Endometrium (tissue), 2 donors: ENCODE results near the gene GPX2.
"Not testable (repeated sequence)": the region's sequence is repeated elsewhere in the genome, so short reads cannot be mapped to it uniquely, and the experiment has no call there.

Source experiments
- FAIRE-seq: peaks from 2 replicates; lab custom pipeline; 2012; peaks lifted over from hg19 to GRCh38; lab: Jason Lieb, UNC
- donor health status: control.
- donor health status: control.

Gene GPX2

DNA sequence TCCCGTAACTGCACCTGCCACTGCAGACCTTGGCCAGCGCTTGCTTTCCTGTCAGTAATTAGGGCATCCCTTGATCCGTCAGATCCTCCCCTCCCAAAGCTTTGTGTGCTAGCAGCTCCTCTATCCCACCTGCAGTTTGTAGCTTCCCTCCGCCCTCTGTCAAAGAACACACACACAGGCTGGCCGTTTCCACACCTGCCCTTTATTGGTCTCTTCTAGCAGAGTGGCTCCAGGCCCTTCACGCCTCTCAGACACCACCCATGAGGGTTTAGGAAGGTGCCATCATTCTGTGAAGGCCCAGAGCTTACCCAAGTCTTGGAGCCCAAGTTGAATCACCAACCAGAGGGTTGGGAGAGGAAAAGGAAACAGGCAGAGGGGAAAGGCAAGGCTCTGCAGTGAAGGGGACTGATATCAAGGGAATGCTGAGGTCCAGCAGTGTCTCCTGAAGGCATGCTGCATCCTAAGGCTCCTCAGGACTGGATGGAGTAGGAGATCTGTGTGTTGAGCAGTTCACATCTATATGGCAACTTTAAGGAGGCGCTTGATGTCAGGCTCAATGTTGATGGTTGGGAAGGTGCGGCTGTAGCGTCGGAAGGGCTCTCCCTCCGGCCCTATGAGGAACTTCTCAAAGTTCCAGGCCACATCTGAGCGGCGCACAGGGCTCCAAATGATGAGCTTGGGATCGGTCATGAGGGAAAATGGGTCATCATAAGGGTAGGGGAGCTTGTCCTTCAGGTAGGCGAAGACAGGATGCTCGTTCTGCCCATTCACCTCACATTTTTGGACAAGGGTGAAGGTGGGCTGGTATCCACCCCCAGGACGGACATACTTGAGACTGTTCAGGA is 3.4 kb downstream of the GPX2 start:
- no peak for FAIRE-seq

DNA sequence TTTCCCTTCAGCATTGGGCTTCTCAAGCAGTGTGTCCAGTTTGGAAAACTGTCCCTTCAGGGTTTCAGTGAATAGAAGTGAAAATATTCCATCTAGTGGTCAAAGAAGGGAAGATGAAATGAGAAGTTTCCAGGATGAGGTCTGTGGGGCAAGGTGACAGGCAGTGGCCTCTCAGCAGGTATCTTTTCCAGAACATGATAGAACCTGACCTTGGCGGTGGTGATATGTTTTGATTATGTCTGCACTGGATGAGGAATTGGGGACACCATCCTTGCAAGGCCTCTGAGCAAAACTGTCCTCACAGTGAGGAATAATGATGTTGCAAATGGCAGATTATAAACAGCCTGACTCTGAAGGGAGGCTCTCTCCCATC is 4.7 kb downstream of the GPX2 start:
- no peak for FAIRE-seq

DNA sequence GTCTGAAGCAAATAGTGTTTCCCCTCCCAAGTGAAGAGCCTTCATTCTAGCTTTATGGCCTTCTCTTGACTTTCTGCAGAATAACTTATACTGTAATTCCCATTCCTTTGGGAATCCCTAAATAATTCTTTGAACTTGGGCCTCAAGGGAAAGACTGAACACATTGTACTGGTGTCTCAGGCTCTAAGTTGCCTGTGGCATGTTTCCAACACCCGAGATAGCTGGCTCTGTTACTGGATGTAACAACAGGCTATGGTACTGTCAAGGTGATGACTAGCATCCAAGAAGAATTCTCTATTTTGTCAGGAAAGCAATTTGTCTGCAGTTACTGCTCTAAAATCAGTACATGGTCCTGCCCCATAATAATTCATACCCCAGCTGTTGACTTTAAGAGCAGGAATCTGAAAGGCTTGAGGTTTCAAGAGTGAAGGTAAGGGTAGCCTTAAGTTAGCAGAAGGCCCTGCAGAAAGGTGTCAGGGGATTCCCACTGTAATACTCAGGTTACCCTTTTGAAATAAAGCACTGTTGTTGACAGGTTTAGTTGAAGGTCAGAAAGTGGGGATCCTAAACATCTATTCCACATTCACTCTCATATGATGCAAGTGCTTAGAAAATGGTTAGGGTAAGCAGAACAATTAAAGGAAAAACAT is 5.2 kb downstream of the GPX2 start:
- no peak for FAIRE-seq

DNA sequence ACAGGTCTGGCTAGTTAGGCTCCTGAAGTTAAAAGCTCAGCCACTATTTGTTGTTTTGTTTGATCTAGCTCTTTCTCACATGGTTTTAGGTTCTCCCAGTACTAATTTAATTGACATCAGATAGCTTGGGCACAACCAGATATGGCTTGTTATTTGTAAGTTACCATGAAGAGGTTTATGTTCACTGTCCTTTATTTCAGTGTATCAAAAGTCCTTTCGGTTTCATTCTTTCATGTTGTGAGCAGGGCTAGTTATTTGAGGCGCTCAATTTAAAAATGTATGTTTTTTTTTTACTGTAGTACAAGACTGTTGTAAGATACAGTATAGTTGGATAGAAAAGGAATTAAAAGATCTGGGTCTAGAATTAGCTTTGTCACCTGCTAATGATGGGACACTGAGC is 7.0 kb downstream of the GPX2 start:
- no peak for FAIRE-seq

DNA sequence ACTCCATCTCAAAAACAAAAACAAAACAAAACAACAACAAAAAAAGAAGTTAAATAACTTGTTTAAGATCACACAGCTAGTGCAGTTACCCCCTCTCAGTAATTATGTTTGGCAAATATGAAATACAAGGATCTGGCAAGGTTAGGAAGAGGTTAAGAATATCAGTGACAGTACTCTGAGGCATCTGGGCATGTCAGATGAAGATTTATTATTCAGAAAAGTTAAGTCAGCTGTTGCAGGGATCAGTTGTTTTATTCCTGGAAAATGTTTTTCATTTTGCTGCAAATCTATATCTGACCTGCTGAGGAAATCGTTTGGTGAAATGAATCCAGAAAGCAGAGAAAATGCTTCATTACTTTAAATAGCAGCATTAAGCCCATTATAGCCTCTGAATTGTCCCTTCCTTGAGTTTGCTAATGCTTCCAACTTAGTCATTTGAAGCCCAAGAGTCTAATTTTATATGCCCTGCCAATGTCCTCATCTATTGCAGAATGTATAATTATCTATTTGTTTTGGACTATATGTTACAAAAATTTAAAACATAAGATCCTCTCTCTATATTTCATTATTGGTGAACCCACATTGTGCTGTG is 8.1 kb downstream of the GPX2 start:
- no peak for FAIRE-seq

DNA sequence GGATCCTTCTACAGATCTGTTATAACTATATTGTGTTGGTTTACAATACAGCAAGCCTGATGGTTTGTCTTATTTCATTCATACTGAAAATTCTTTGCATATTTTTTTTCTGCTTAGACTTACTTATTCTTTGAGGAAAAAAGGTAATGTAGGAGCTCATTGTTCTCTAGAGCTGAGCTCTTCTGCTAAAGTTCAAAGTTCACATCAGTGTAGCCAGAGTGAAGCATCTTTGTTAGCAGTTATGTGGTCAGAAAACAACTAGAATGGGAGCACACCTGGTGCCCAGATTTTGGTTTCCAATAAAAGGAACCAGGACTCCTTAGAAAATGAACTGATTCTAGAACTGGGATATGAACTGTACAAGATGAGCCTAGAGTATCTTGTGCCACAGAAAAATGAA is 10.3 kb downstream of the GPX2 start:
- no peak for FAIRE-seq

DNA sequence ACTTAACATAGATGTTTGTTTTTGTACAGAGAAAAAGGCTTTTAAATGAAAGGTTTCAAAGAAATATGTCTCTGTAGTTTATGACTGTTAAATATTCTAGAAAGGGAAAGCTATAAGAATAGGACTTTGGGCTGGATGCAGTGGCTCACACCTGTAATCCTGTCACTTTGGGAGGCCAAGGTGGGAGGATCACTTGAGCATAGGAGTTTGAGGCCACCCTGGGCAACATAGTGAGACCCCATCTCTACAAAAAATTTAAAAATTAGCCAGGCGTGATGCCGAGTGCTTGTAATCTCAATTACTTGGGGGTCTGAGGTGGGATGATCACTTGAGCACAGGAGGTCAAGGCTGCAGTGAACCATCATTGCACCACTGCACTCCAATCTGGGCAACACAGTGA is 11.4 kb downstream of the GPX2 start:
- no peak for FAIRE-seq

DNA sequence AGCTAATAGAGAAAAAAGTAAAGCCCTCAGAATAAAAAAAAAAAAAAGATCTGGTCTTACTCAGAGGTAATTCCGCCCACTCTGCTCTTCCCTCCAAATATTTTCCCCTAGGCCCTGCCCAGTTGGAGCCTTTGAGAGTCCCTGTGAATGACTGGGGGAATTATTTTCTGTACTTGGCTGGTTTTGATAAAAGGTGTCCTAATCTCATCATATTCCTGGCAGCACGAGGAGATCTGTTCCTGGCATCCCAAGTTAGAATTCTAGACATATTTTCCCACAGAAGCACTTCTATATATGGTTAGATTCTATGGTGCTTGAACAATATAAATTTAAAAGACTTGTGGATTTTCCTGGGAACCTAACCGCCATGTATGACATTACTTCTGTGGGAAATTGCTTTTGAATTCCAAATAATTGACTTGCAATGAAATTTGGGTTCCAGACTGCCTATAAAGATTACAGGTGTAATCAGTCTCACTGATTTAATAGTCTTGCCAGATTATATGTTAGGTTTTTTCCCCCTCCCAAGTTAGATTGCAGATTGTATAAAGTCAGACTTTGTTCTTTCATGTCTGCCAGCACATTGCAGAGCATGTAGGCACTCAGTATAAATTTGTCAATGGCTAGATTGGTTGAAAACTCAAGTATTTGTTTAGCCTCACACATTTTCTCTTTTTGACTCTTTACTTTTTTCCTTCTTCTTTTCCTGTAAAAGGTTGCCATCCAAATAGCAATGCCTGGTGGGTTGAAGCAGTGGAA is 12.3 kb downstream of the GPX2 start:
- FAIRE-seq, result no peak

DNA sequence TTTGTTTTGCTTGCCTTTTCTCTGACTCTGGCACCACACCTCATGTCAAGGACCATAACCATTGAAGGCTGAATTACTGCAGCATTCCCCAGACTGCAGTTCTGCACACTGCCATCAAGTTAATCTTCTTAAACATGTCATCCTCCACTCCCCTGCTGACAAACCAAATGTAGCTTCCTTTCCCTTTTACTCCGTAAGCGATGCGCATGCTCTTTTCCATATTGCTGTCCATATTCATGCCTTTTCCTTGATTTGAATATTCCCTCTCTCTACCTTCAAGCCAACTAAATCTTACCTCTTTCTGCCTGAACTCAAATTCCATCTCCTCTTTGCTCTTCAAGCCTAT is 13.6 kb downstream of the GPX2 start:
- no peak for FAIRE-seq

DNA sequence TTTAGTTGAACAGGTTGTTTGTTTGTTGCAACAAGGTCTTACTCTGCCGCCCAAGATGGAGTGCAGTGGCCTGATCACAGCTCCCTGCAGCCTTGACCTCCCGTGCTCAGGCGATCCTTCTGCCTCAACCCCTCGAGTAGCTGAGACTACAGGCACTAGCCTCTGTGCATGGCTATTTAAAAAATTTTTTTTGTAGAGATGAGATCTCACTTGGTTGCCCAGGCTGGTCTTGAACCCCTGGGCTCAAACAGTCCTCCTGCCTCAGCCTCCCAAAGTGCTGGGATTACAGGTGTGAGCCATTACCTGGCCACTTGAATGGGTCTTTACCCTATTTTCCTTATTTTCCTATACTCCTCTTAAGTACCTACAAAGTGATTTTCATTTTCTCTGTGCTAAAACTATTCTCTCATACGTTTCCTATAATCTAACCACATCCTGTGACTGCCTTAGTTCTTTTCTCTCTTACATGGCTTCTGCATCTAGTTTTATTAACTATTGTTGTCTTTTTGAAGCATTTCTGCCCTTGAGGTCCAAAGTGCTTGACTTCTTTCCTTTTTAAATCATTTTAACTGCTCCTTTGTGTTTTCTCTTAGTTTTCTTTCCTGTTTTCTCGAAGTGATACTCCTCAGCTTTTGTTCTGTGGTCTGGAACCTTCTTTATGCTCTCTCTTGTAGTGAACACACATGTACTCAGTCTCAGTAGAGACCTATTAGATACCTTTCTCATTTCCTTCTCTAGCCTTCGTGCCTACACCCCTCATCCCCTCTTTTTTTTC is 14.1 kb downstream of the GPX2 start:
- no peak for FAIRE-seq

DNA sequence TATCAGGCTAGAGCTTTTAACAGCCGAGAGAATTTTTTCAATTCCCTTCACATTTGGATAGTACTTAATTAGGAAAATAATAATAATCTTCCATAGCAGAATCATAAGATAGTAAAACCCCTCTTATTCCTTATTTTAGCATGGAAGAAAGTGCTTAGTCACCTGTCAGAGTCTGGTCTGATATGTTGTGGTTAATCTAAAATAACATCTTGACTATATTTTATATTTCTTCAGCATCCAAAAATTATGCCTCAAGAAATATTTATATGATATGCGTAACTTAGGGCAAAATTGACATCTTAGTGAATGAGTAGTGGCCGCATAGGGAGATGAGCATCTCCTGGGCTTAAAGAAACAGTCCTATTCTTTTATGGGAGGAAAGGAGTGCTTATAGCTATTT is 15.5 kb downstream of the GPX2 start:
- no peak for FAIRE-seq

DNA sequence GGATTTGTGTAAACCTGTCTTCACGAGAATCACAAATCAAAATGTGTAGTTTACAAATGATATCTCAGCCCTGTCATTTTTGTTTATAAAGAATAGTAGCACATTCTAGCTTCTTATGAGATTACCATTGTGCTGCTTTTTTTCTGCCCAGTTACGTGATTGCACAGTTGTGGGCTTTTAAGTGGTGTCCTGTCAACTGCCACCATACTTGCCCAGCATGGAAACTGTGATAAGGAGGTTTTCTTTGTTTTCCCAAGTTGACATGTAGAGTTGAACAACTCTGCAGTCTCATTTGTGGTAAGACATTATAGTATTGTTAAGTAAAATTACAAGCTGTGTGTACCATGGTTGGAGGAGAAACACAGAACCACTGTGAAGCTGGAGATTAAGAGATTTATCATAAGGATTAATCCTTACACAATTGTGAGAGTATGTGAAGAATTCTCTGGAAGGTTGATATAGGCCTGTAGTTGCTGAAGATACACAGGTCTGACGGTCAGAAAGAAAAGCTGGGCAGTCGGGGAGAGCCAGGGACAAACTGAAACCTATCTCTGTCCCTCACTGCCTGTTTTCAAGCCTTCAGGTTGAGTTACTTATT is 16.0 kb downstream of the GPX2 start:
- no peak for FAIRE-seq

DNA sequence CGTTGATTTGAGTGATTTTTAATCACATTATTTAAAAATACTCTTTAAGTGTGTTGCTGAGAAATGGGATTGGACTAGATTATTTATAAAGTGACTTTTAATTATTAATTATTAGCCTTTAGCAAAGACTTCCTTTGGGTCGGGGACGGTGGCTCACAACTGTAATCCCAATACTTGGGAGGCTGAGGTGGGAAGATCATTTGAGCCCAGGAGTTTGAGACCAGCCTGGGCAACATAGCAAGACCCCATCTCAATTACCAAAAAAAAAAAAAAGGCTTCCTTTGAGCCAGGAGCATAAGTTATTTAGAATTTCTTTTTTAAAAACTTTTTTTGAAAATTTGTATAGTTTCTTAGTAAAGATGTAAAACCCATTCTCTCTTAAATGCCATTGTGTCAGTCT is 19.5 kb downstream of the GPX2 start:
- FAIRE-seq, result no peak

DNA sequence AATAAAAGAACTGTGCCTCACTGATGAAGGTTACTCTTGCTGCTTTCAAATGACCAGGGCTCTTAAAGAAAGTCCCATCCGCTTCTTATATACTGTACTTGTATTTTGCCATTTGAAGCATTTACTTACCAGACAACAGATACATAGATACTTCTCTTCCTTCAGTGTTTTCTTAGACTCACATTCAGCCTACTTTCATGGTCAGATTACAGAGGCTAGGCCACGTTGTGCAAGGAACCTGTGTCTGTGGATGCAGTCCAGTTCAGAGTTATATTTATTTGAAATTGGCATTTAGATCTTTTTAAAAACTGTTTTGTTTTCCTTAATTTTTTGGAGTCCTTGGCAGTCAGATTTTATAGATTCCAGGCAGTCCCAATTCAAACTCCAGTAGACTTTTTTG is 22.1 kb downstream of the GPX2 start:
- no peak for FAIRE-seq

DNA sequence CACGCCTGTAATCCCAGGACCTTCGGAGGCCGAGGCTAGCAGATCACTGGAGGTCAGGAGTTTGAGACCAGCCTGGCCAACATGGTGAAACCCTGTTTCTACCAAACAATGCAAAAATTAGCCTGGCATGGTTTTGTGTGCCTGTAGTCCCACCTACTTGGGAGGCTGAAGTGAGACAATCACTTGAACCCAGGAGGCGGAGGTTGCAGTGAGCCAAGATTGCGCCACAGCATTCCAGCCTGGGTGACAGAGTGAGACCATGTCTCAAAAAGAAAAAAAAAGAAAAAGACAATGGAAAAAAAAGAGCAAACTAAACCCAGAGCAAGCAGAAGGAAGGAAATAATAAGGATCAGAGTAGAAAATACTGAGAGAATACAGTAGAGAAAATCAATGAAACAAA is 22.9 kb downstream of the GPX2 start:
- no peak for FAIRE-seq

DNA sequence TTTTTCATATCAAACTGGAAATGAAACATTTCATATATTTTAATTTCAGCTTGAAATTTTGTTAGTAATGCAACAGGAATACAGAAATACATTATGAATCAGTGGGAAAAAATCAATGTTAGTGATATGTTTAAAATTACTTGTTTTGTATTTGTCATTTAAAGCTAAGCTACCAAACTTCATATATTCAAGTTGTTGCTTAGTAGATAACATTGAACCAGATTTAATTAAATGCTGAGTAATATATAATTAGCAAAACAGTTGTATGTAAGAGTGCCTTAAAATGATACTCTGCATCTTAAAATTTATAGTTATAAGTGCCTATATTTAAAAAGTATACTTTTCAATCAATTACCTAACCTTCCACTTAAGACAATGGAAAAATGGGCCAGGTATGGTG is 23.3 kb downstream of the GPX2 start:
- no peak for FAIRE-seq

DNA sequence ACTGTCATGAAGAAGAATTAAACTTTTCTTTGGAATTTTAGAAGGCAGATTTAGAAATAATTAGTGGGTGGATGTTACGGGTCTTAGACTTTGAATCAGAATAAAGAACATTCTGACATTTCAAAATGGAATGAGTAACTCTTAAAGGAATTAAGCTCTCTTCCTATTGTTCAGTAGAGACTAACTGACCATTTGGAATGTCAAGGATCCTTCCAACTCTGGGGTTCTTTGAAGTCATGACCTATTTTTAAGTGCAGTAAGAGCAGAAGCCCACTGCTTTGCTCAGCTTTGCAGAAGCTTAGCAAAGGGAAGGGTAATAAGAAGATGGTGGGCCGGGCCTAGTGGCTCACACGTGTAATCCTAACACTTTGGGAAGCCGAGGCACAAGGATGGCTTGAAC is 24.3 kb downstream of the GPX2 start:
- no peak for FAIRE-seq

DNA sequence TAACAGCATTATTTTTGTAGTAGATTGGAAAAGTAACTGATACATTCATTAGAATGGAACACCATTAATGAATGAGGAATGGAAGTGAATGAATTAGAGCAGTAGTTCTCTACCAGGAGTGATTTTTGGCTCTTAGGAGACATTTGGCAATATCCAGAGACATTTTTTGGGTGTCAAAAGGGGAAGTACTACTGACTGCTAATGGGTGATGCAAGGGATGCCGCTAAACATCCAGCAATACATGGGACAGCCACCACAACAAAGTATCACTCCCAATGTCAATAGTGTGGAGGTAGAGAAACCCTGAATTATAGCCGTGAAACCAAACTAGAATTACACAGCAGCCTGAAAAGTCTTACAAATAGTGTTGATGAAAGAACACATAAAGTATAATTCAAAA is 26.7 kb downstream of the GPX2 start:
- no peak for FAIRE-seq

DNA sequence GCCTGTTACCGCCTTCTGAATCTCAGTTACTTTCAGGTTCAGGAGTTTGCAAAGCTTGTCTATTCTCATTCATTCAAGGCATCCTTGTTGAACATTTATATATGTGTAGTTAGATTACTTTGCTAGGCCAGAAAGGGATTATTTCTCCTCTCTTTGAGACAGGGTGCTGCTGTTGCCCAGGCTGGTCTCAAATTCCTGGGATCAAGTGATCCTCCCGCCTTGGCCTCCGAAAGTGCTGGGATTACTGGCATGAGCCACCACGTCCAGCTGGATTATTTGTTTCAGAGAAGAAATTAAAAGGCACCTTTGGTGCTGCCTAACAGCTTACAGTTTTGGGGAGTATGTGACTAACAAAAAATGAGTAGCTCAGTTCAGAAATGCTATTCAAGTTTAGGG is 27.5 kb downstream of the GPX2 start:
- no peak for FAIRE-seq

DNA sequence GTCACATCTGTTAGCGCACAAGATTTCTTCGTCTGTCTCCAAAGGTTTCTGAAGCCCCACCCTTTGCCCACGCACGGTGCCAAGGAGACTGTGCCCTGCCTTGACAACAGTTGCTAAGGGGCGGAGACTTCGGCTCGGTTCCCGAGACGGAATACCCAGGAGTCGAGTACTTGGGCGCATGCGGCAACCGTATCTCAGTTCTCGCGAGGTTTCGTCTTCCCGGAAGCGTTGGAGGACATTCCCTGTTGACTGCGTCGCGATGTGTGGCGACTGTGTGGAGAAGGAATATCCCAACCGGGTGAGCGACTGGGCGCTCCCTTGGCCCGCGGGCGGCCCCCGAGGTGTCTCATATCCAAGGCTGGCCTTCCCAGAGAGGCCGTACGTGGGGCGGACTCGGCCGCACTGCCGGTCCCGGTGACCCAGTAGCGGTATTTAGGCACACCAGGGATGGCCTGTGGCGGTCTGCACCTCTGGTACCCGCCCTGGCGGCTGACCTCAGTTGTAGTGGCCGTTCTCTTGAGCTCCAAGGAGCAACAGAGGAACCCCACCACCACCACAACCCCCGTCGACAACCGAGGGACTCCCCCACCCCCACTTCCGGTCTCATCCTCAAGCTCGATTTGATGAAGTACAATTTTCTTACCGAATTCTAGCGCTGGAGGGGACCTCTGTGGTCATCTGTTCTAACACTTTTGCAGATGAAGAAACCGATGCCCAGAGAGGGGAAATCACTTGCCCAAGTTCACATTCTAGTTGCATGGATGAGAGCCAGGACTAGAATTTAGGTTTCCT is 28.1 kb downstream of the GPX2 start, which contains the start of gene CHURC1:
CHURC1 (plus strand) TSS at position 219 of the 792 bp plus-strand sequence; CDS start at position 260, 41 bp downstream.
- FAIRE-seq, result peak; percentile 31

DNA sequence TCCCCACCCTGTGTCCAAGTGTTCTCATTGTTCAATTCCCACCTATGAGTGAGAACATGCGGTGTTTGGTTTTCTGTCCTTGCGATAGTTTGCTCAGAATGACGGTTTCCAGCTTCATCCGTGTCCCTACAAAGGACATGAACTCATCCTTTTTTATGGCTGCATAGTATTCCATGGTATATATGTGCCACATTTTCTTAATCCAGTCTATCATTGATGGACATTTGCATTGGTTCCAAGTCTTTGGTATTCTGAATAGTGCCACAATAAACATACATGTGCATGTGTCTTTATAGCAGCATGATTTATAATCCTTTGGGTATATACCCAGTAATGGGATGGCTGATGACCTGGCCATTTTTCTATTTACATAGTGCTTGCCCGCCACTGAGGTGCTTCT is 29.1 kb downstream of the GPX2 start:
- FAIRE-seq, result not testable (repeated sequence)
